ENCODE results near the gene CLSTN2. TPM values are rescaled to one million over a fixed set of nuclear protein-coding genes. Genes with fewer than 3 reads are reported as not detected.
A peak's percentile ranks its signal among the peaks of the same experiment; 100 is the strongest.

CLSTN2 gene
- total RNA-seq, 4 donors from 2014 or later = 3.7 to 9.5 (median 7.4) TPM

GRCh38 chr3:140365872-140366697 is 431.1 kb downstream of the CLSTN2 start:
- no peak for DNase-seq (ENCODE audit: extremely low spot score)
- TF ChIP-seq EP300 (IDR thresholded peaks at IDR 0.05) = no peak
- no peak for TF ChIP-seq POLR2AphosphoS5 (IDR thresholded peaks at IDR 0.05)
- no peak for TF ChIP-seq POLR2A (IDR thresholded peaks at IDR 0.05; ENCODE audit: low read depth)
- no peak for TF ChIP-seq CTCF (IDR thresholded peaks at IDR 0.05)
- H3K27ac ChIP-seq (replicated peaks in 1 of 4) = no peak overlapping the region
- WGBS = 71% methylated on average over 9 of the region's 9 CpGs
- H3K27me3 ChIP-seq = no peaks in the 10 kb centered on the region
- no peaks in the 10 kb centered on the region for H3K9me3 ChIP-seq
- intact Hi-C loops (cut with DNase I) = no loop called here
- H3K36me3 ChIP-seq = no peaks in the 10 kb centered on the region
- peaks cover 0 to 9% (median 2%) of the 10 kb centered on the region in 4 donors for H3K4me1 ChIP-seq
- no peak overlapping the region for H3K4me3 ChIP-seq

- Histone ChIP-seq H3K4me1 (peaks cover 0 to 9% (median 2%) of the 10 kb centered on the region in 4 donors), H3K9me3 (no peaks in the 10 kb centered on the region), H3K36me3 (no peaks in the 10 kb centered on the region), H3K27ac (replicated peaks in 1 of 4) (no peak overlapping the region), H3K4me3 (no peak overlapping the region), H3K27me3 (no peaks in the 10 kb centered on the region)
- peak; percentile 74 for DNase-seq (ENCODE audit: extremely low spot score)
- no peak for TF ChIP-seq CTCF (IDR thresholded peaks at IDR 0.05)
- no peak for TF ChIP-seq EP300 (IDR thresholded peaks at IDR 0.05)
- TF ChIP-seq POLR2A (IDR thresholded peaks at IDR 0.05; ENCODE audit: low read depth) = no peak
- intact Hi-C loops (cut with DNase I) = no loop called here
- WGBS = 94% methylated on average over 5 of the region's 5 CpGs
Measured at GRCh38 chr3:140368223-140368811, 433.3 kb downstream of the CLSTN2 start.

- Histone ChIP-seq H3K36me3 (no peaks in the 10 kb centered on the region), H3K27me3 (no peaks in the 10 kb centered on the region), H3K9me3 (no peaks in the 10 kb centered on the region), H3K4me1 (peaks cover 0 to 8% (median 2%) of the 10 kb centered on the region in 4 donors), H3K4me3 (no peak overlapping the region), H3K27ac (replicated peaks in 1 of 4) (no peak overlapping the region)
- intact Hi-C loops (cut with DNase I) = no loop called here
- DNase-seq (ENCODE audit: extremely low spot score) = peak; percentile 88
- TF ChIP-seq EP300 (IDR thresholded peaks at IDR 0.05) (no peak), POLR2AphosphoS5 (IDR thresholded peaks at IDR 0.05) (no peak), POLR2A (IDR thresholded peaks at IDR 0.05; ENCODE audit: low read depth) (no peak), CTCF (IDR thresholded peaks at IDR 0.05) (no peak)
- 28% methylated on average over 2 of the region's 2 CpGs for WGBS
Measured at GRCh38 chr3:140370686-140371085, 435.7 kb downstream of the CLSTN2 start.

GRCh38 chr3:140373234-140373633 is 438.2 kb downstream of the CLSTN2 start:
- Histone ChIP-seq H3K4me3 (no peak overlapping the region), H3K36me3 (no peaks in the 10 kb centered on the region), H3K27me3 (no peaks in the 10 kb centered on the region), H3K9me3 (no peaks in the 10 kb centered on the region), H3K27ac (replicated peaks in 1 of 4) (no peak overlapping the region), H3K4me1 (no peaks in the 10 kb centered on the region)
- intact Hi-C loops (cut with DNase I) = no loop called here
- TF ChIP-seq CTCF (IDR thresholded peaks at IDR 0.05) (no peak), POLR2AphosphoS5 (IDR thresholded peaks at IDR 0.05) (no peak), POLR2A (IDR thresholded peaks at IDR 0.05; ENCODE audit: low read depth) (no peak), EP300 (IDR thresholded peaks at IDR 0.05) (no peak)
- 94% methylated on average over 1 of the region's 1 CpG for WGBS
- peak; percentile 62 for DNase-seq (ENCODE audit: extremely low spot score)

All from esophagus muscularis mucosa (tissue), 4 donors.